Endothelial cell of umbilical vein (primary cell): ENCODE results near the gene TMEM89. TPM values are rescaled to one million over a fixed set of nuclear protein-coding genes. Genes with fewer than 3 reads are reported as not detected.

ENCODE experiments used
- BruUV-seq: library from RNA; stranded (reverse); fragments of 400-500 nt; replicated peaks from 2 replicates; lab custom pipeline; 2021; lab: Mats Ljungman, UMichigan
- CTCF ChIA-PET: fragments of 300-600, 350-600 bp; sonication (Branson Sonifier 250); formaldehyde crosslinking; loops from one replicate; lab custom pipeline; 2021; ENCODE audit warnings: antibody characterized with exemption, inconsistent platforms; lab: Charles Lee
- POLR2A ChIA-PET: fragments of 300-600, 350-600 bp; sonication (Branson Sonifier 250); formaldehyde crosslinking; loops from one replicate; lab custom pipeline; 2021; ENCODE audit warnings: antibody characterized with exemption, inconsistent platforms; lab: Charles Lee
- DNase-seq: peaks from one replicate; pipeline ENCODE4 v3.0.0-alpha.2; 2011; ENCODE audit warnings: low read depth, low spot score
- FAIRE-seq: peaks from 2 replicates; lab custom pipeline; 2011; peaks lifted over from hg19 to GRCh38; lab: Jason Lieb, UNC
- H2AFZ ChIP-seq: 2 replicates; pipeline ENCODE4 v1.6.0; 2012; ENCODE audit warnings: low read depth, low read length, control low read depth, inconsistent platforms
- H3K27ac ChIP-seq: 2 replicates; pipeline ENCODE4 v1.5.1; 2011; ENCODE audit warnings: low read depth, mild to moderate bottlenecking, control low read depth, low read length, moderate library complexity; ENCODE audit not compliant: insufficient read depth
- H3K27me3 ChIP-seq, 2 experiments: 2 replicates each; pipeline versions ENCODE4 v1.6.0 to v1.6.1; 2011; ENCODE audit warnings: low read length in 2 of 2, mixed read lengths in 1 of 2; ENCODE audit not compliant: control insufficient read depth in 2 of 2, insufficient read depth in 2 of 2
- H3K36me3 ChIP-seq, 2 experiments: 2 replicates in 1 of 2; 3 replicates in 1 of 2; pipeline ENCODE4 v1.5.1; 2011; ENCODE audit warnings: low read length in 2 of 2, mild to moderate bottlenecking in 1 of 2, moderate library complexity in 1 of 2; ENCODE audit not compliant: control insufficient read depth in 2 of 2, insufficient read depth in 2 of 2; ENCODE audit errors: extremely low read depth in 1 of 2
- H3K4me1 ChIP-seq: 3 replicates; pipeline ENCODE4 v1.5.1; 2011; ENCODE audit warnings: mild to moderate bottlenecking, low read length; ENCODE audit not compliant: control insufficient read depth, insufficient read depth; ENCODE audit errors: extremely low read depth
- H3K4me2 ChIP-seq: 2 replicates; pipeline ENCODE4 v1.6.1; 2011; ENCODE audit warnings: low read length, control low read depth, mixed read lengths; ENCODE audit not compliant: insufficient read depth
- H3K4me3 ChIP-seq, 3 experiments: fragments of 200-600 bp in 1 of 3; sonication (generic), shearing (Covaris generic) in 1 of 3; replicated peaks in 1 of 3; 2 replicates each; pipeline ENCODE4 v1.5.1; 2011 to 2016; ENCODE audit warnings: control low read depth in 3 of 3, low read length in 3 of 3, mild to moderate bottlenecking in 2 of 3, inconsistent platforms in 1 of 3, low read depth in 1 of 3, moderate library complexity in 1 of 3; ENCODE audit not compliant: insufficient read depth in 1 of 3
- H3K79me2 ChIP-seq: 2 replicates; pipeline ENCODE4 v1.6.0; 2012; ENCODE audit warnings: low read length, inconsistent platforms; ENCODE audit not compliant: control insufficient read depth, insufficient read depth
- H3K9ac ChIP-seq: replicated peaks from 2 replicates; pipeline ENCODE3; 2011; ENCODE audit warnings: low read length, control low read depth; ENCODE audit not compliant: insufficient read depth; ENCODE audit errors: extremely low read depth
- H3K9me1 ChIP-seq: replicated peaks from 3 replicates; pipeline ENCODE4 v1.6.0; 2011; ENCODE audit warnings: mild to moderate bottlenecking, low read length; ENCODE audit not compliant: control insufficient read depth, insufficient read depth; ENCODE audit errors: extremely low read depth
- H3K9me3 ChIP-seq: replicated peaks from 2 replicates; pipeline ENCODE4 v1.5.1; 2012; ENCODE audit warnings: low read length, inconsistent platforms; ENCODE audit not compliant: control insufficient read depth, insufficient read depth
- H4K20me1 ChIP-seq: replicated peaks from 2 replicates; pipeline ENCODE3; 2011; ENCODE audit warnings: mild to moderate bottlenecking, low read length; ENCODE audit not compliant: control insufficient read depth, insufficient read depth; ENCODE audit errors: extremely low read depth
- EZH2 ChIP-seq: IDR thresholded peaks from 2 replicates; pipeline ENCODE4 v1.6.1; 2012; ENCODE audit warnings: borderline replicate concordance, low read depth, mild to moderate bottlenecking, moderate library complexity, low read length, inconsistent platforms; ENCODE audit not compliant: severe bottlenecking
- FOS ChIP-seq: IDR thresholded peaks from 2 replicates; pipeline ENCODE4 v1.6.1; 2011; ENCODE audit warnings: mild to moderate bottlenecking, low read length, moderate library complexity, borderline replicate concordance; ENCODE audit not compliant: insufficient read depth
- GATA2 ChIP-seq: IDR thresholded peaks from 2 replicates; pipeline ENCODE4 v1.7.0; 2011; ENCODE audit warnings: low read depth, mild to moderate bottlenecking, moderate library complexity, mixed read lengths, low read length; ENCODE audit not compliant: insufficient read length, insufficient read depth
- JUN ChIP-seq: IDR thresholded peaks from 2 replicates; pipeline ENCODE4 v1.6.1; 2011; ENCODE audit warnings: borderline replicate concordance, low read depth; ENCODE audit not compliant: insufficient read length, insufficient read depth
- MYC ChIP-seq: IDR thresholded peaks from one replicate; pipeline ENCODE4 v1.6.1; 2011; ENCODE audit warnings: mild to moderate bottlenecking, low read depth, low read length
- POLR2A ChIP-seq: IDR thresholded peaks from 2 replicates; pipeline ENCODE4 v1.6.1; 2012; ENCODE audit warnings: low read depth, mild to moderate bottlenecking, control low read depth, low read length
- POLR2AphosphoS5 ChIP-seq: IDR thresholded peaks from 2 replicates; pipeline ENCODE4 v1.6.1; 2012; ENCODE audit warnings: low read depth, mild to moderate bottlenecking, control low read depth, low read length, moderate library complexity; ENCODE audit not compliant: insufficient read depth
- dilution Hi-C: fragments of 300-500 bp; cut with MboI; formaldehyde crosslinking; loops from one replicate; pipeline ENCODE4 v1.15.0; 2019; ENCODE audit warnings: low sequenced_read_pairs; ENCODE audit not compliant: extremely low pct_ligation_motif_present
- intact Hi-C: fragments of 100-400 bp; cut with micrococcal nuclease; formaldehyde crosslinking; loops from one replicate; pipeline ENCODE4 v1.10.0; 2022
- polyA plus RNA-seq, 4 experiments: library from polyadenylated mRNA; depleted of rRNA in 3 of 4; stranded (reverse) in 3 of 4; unstranded in 1 of 4; fragments of >200 nt; gene quantifications; 2 replicates each; pipeline versions ENCODE4 v1.2.1 to v1.2.3, GENCODE V29; 2011 to 2012; ENCODE audit warnings: missing spikeins in 1 of 4
- total RNA-seq: library from RNA; stranded (reverse); gene quantifications from 2 replicates; pipeline ENCODE4 v1.2.3, GENCODE V29; 2021
- TF ChIP-seq, protein P1 (sequence below), 2 donors: IDR thresholded peaks; 1 replicate in 1 of 2; 2 replicates in 1 of 2; pipeline ENCODE4 v1.5.1; 2011; ENCODE audit warnings: low read length in 2 of 2, mild to moderate bottlenecking in 2 of 2, moderate library complexity in 2 of 2, control low read depth in 1 of 2, inconsistent platforms in 1 of 2, low read depth in 1 of 2; ENCODE audit not compliant: insufficient read depth in 1 of 2; ENCODE audit errors: extremely low read depth in 1 of 2
- TF ChIP-seq, protein P2 (sequence below): IDR thresholded peaks from 2 replicates; pipeline ENCODE4 v1.6.1; 2011; ENCODE audit not compliant: insufficient read depth, insufficient read length

The TMEM89 gene
- total and polyA plus RNA-seq, 2 donors (not counting 3 experiments of a cell fraction or from before 2014, with no cell fraction given) = not detected

- intact Hi-C loops (no loop called here), dilution Hi-C loops (no loop called here)
- no peaks in the 10 kb centered on the region for H3K9me1 ChIP-seq
- no peak overlapping the region for H3K4me3 ChIP-seq
- H3K4me2 ChIP-seq = no peak overlapping the region
- DNase-seq (peak; percentile 20), FAIRE-seq (no peak)
- H3K36me3 ChIP-seq = peaks cover 0 to 18% of the 10 kb centered on the region in 2 experiments
- ChIA-PET CTCF (no interaction called here), POLR2A (no interaction called here)
- H3K79me2 ChIP-seq = no peaks in the 10 kb centered on the region
- no peaks in the 10 kb centered on the region for H3K9me3 ChIP-seq
- TF ChIP-seq, protein P1, sequence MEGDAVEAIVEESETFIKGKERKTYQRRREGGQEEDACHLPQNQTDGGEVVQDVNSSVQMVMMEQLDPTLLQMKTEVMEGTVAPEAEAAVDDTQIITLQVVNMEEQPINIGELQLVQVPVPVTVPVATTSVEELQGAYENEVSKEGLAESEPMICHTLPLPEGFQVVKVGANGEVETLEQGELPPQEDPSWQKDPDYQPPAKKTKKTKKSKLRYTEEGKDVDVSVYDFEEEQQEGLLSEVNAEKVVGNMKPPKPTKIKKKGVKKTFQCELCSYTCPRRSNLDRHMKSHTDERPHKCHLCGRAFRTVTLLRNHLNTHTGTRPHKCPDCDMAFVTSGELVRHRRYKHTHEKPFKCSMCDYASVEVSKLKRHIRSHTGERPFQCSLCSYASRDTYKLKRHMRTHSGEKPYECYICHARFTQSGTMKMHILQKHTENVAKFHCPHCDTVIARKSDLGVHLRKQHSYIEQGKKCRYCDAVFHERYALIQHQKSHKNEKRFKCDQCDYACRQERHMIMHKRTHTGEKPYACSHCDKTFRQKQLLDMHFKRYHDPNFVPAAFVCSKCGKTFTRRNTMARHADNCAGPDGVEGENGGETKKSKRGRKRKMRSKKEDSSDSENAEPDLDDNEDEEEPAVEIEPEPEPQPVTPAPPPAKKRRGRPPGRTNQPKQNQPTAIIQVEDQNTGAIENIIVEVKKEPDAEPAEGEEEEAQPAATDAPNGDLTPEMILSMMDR (IDR thresholded peaks at IDR 0.05; ENCODE audit: extremely low read depth in 1 of 2, insufficient read depth in 1 of 2, low read depth in 1 of 2, low read length in 2 of 2) = no peak
- TF ChIP-seq GATA2 = no peak
- TF ChIP-seq MYC = no peak
- no peak for TF ChIP-seq POLR2A
- TF ChIP-seq FOS = no peak
- TF ChIP-seq EZH2 = no peak
- TF ChIP-seq, protein P2, sequence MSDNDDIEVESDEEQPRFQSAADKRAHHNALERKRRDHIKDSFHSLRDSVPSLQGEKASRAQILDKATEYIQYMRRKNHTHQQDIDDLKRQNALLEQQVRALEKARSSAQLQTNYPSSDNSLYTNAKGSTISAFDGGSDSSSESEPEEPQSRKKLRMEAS = no peak
- TF ChIP-seq POLR2AphosphoS5 = no peak
- TF ChIP-seq JUN = no peak
- peaks cover 6 to 9% of the 10 kb centered on the region in 2 experiments for H3K27me3 ChIP-seq
- H2AFZ ChIP-seq = no peak overlapping the region
- H3K27ac ChIP-seq = no peak overlapping the region
- peaks cover 6% of the 10 kb centered on the region for H3K4me1 ChIP-seq
- H4K20me1 ChIP-seq = no peaks in the 10 kb centered on the region
- no TSS peak for BruUV-seq
- no peak overlapping the region for H3K9ac ChIP-seq
Measured at GRCh38 chr3:48595526-48596121, 25.9 kb downstream of the TMEM89 start.
